ENCODE data around the gene RNF112. TPM values are rescaled to one million over a fixed set of nuclear protein-coding genes. Genes with fewer than 3 reads are reported as not detected.
A peak's percentile ranks its signal among the peaks of the same experiment; 100 is the strongest.

The RNF112 gene
- total RNA-seq, 1 experiment from 2014 or later = 0.18 TPM

DNA sequence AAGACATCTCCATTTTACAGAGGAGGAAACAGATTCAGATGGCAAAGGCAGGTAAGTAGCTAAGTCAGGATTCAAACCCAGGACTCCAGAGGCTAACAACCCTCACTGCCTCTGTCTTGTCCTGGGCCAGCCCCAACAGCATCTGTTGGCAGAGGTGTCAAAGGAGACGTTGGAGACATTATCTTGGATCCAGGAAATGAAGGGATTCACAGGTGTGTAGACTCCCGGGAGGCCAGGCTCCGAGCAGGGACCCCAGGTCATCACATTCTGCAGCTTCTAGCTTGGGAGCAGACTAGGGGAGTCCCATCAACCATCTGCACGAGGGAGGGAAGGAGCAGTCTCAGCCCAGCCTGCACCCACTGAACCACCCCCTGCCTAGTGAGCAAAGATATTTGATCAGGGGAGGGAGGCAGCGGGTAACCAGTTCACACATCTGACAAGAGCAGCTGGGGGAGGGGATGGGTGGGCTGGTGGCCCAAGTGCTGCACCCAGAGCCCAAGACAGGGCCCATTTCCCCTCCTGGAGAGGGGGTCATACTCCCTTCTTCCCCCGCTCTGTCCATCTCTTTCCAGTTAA is 47.5 kb upstream of the RNF112 start:
- Histone ChIP-seq H2AFZ (ENCODE audit: low read length) (peak overlapping the region; percentile 87), H3K9ac (ENCODE audit: low read length) (0 out of 2 replicates have a peak overlapping the region, but pooled peaks have one; percentile 77), H3K4me3 (ENCODE audit: low read length) (peak overlapping the region; percentile 79; the same call in 1 of the 2 replicates), H3K9me3 (ENCODE audit: low read length) (no peaks in the 10 kb centered on the region), H3K36me3 (ENCODE audit: low read depth, low read length) (no peaks in the 10 kb centered on the region), H3K4me1 (ENCODE audit: insufficient read depth, low read length) (peaks cover 10% of the 10 kb centered on the region), H3K27ac (ENCODE audit: low read length) (no peak overlapping the region), H3K4me2 (ENCODE audit: low read length) (peak overlapping the region; percentile 89), H3F3A (ENCODE audit: low read length, unreplicated experiment) (no peaks in the 10 kb centered on the region), H3K79me2 (ENCODE audit: low read length) (peaks cover 4% of the 10 kb centered on the region), H4K20me1 (ENCODE audit: low read length) (no peaks in the 10 kb centered on the region), H3K27me3 (ENCODE audit: low read length) (no peaks in the 10 kb centered on the region), H3K9me2 (replicated peaks; ENCODE audit: low read length) (no peaks in the 10 kb centered on the region)
- ChIA-PET POLR2A (ENCODE audit: unreplicated experiment) (interaction anchor here (1.0 kb wide), 1 partner anchor 41 kb away, joined by 5 read pairs; no protein-coding TSS in a partner anchor), CTCF (interaction anchor here (1.1 to 1.6 kb wide), 6 partner anchors 10 to 399 kb away, joined by 3 to 17 read pairs (median 9); partner anchors contain the start of gene MAPK7)
- intact Hi-C loops (cut with micrococcal nuclease) = loop anchor here (1.0 to 10.0 kb wide), 3 partner anchors 14 to 401 kb away; no protein-coding TSS in a partner anchor
- TF ChIP-seq EZH2 (IDR thresholded peaks at IDR 0.05; ENCODE audit: low read length, unreplicated experiment) (no peak), EZH2phosphoT487 (IDR thresholded peaks at IDR 0.05; ENCODE audit: borderline replicate concordance, low read length) (no peak)
- no peak for ATAC-seq
- DNase-seq = no peak
- TSS peak; percentile 35 for BruUV-seq (replicated peaks)

DNA sequence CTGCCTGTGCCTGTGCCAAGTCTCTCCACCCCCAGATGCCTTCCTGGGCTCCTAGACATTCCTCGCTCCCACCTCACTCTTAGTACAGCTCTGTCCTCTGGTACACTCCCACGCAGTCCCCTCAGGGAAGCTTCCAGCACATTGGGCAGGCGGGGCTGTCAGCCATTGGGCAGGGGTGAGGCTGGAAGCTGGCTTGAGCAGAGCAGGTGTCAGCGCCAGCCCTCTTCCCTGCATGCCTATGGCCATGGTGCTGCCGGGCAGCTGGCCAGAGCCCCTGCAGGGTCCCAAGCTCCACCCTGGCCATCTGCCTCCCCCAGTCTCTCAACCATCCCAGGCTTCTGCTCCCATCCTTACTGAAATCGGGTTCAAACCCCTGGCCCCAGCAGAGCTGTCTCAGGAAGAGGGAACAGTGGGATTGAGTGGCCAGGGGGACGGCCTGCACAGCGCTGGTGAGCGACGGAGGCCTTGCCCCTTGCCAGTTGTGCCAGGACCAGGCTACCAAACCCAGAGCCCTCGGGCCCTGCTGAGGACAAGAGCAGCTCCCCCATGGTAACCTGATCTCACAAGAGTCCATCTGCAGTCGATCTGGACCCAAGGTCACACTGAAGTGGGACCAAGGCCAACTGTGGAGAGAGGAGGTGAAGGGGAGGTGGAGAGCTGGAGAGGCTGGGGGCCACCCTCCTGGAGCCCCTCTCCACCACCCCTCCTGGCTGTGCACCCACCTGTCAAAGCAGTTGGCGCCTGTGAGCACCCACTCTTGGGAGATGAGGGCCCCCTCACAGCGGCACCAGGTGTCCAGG is 46.1 kb upstream of the RNF112 start:
- Histone ChIP-seq H3K4me3 (ENCODE audit: low read length) (no peak overlapping the region), H4K20me1 (ENCODE audit: low read length) (no peaks in the 10 kb centered on the region), H3K9me2 (replicated peaks; ENCODE audit: low read length) (no peaks in the 10 kb centered on the region), H3K27me3 (ENCODE audit: low read length) (no peaks in the 10 kb centered on the region), H3K27ac (ENCODE audit: low read length) (no peak overlapping the region), H3F3A (ENCODE audit: low read length, unreplicated experiment) (no peaks in the 10 kb centered on the region), H3K4me1 (ENCODE audit: insufficient read depth, low read length) (peaks cover 12% of the 10 kb centered on the region), H3K9me3 (ENCODE audit: low read length) (no peaks in the 10 kb centered on the region), H2AFZ (ENCODE audit: low read length) (no peak overlapping the region), H3K36me3 (ENCODE audit: low read depth, low read length) (no peaks in the 10 kb centered on the region), H3K79me2 (ENCODE audit: low read length) (peaks cover 4% of the 10 kb centered on the region), H3K4me2 (ENCODE audit: low read length) (no peak overlapping the region), H3K9ac (ENCODE audit: low read length) (no peak overlapping the region)
- DNase-seq (no peak), ATAC-seq (no peak)
- TF ChIP-seq EZH2phosphoT487 (IDR thresholded peaks at IDR 0.05; ENCODE audit: borderline replicate concordance, low read length) (no peak), EZH2 (IDR thresholded peaks at IDR 0.05; ENCODE audit: low read length, unreplicated experiment) (no peak)
- TF ChIP-seq, protein P1, sequence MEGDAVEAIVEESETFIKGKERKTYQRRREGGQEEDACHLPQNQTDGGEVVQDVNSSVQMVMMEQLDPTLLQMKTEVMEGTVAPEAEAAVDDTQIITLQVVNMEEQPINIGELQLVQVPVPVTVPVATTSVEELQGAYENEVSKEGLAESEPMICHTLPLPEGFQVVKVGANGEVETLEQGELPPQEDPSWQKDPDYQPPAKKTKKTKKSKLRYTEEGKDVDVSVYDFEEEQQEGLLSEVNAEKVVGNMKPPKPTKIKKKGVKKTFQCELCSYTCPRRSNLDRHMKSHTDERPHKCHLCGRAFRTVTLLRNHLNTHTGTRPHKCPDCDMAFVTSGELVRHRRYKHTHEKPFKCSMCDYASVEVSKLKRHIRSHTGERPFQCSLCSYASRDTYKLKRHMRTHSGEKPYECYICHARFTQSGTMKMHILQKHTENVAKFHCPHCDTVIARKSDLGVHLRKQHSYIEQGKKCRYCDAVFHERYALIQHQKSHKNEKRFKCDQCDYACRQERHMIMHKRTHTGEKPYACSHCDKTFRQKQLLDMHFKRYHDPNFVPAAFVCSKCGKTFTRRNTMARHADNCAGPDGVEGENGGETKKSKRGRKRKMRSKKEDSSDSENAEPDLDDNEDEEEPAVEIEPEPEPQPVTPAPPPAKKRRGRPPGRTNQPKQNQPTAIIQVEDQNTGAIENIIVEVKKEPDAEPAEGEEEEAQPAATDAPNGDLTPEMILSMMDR (conservative IDR thresholded peaks at IDR 0.05; ENCODE audit: low read depth, low read length) = no peak
- intact Hi-C loops (cut with micrococcal nuclease) = loop anchor here (10.0 kb wide), 1 partner anchor 400 kb away; no protein-coding TSS in a partner anchor
- POLR2A ChIA-PET (ENCODE audit: unreplicated experiment) = no interaction called here
- CTCF ChIA-PET = no interaction called here
- BruUV-seq (replicated peaks) = no TSS peak

DNA sequence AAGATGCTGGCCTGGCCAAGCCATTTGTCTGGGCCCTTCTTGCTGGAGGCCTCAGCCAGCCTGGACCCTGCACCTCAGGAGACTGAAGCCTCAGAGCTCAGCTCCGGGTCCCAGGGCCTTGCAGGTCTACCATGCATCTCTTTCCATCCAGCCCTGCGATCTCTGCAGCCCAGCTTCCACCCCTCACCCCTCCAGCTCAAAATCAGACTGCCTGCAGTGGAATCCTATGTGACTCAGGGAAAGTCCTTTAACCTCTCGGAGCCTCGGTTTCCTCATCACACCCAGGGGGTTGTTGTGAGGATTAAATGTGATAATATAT is 45.6 kb upstream of the RNF112 start:
- Histone ChIP-seq H3K9ac (ENCODE audit: low read length) (no peak overlapping the region), H3K4me1 (ENCODE audit: insufficient read depth, low read length) (peaks cover 16% of the 10 kb centered on the region), H3F3A (ENCODE audit: low read length, unreplicated experiment) (no peaks in the 10 kb centered on the region), H2AFZ (ENCODE audit: low read length) (no peak overlapping the region), H3K9me3 (ENCODE audit: low read length) (no peaks in the 10 kb centered on the region), H3K9me2 (replicated peaks; ENCODE audit: low read length) (no peaks in the 10 kb centered on the region), H3K4me2 (ENCODE audit: low read length) (no peak overlapping the region), H3K27ac (ENCODE audit: low read length) (no peak overlapping the region), H3K79me2 (ENCODE audit: low read length) (peaks cover 4% of the 10 kb centered on the region), H3K36me3 (ENCODE audit: low read depth, low read length) (no peaks in the 10 kb centered on the region), H4K20me1 (ENCODE audit: low read length) (no peaks in the 10 kb centered on the region), H3K27me3 (ENCODE audit: low read length) (no peaks in the 10 kb centered on the region), H3K4me3 (ENCODE audit: low read length) (no peak overlapping the region)
- ATAC-seq (no peak), DNase-seq (no peak)
- TF ChIP-seq, protein P1 (conservative IDR thresholded peaks at IDR 0.05; ENCODE audit: low read depth, low read length) = no peak
- TF ChIP-seq EZH2phosphoT487 (IDR thresholded peaks at IDR 0.05; ENCODE audit: borderline replicate concordance, low read length) (no peak), EZH2 (IDR thresholded peaks at IDR 0.05; ENCODE audit: low read length, unreplicated experiment) (no peak)
- ChIA-PET CTCF (no interaction called here), POLR2A (ENCODE audit: unreplicated experiment) (interaction anchor here (0.6 kb wide), 1 partner anchor 862 kb away, joined by 3 read pairs; no protein-coding TSS in a partner anchor)
- intact Hi-C loops (cut with micrococcal nuclease) = loop anchor here (10.0 kb wide), 1 partner anchor 399 kb away; no protein-coding TSS in a partner anchor
- BruUV-seq (replicated peaks) = no TSS peak
